Endothelial cell (in vitro differentiated cells): Measurements from ENCODE around the gene CFP. TPM values are rescaled to one million over a fixed set of nuclear protein-coding genes. Genes with fewer than 3 reads are reported as not detected.
"Not testable (repeated sequence)": the region's sequence is repeated elsewhere in the genome, so short reads cannot be mapped to it uniquely, and the experiment has no call there.

ENCODE experiments used
- DNase-seq: peaks from one replicate; pipeline ENCODE4 v3.0.0; 2021; ENCODE audit warnings: low spot score
- H3K27ac Mint-ChIP-seq: one replicate; pipeline ENCODE4 v1.8.0; 2021; ENCODE audit warnings: mixed read lengths, inconsistent platforms; ENCODE audit not compliant: unreplicated experiment
- H3K27me3 Mint-ChIP-seq: one replicate; pipeline ENCODE4 v1.8.0; 2021; ENCODE audit warnings: mild to moderate bottlenecking, moderate library complexity, mixed read lengths, inconsistent platforms; ENCODE audit not compliant: unreplicated experiment
- H3K36me3 Mint-ChIP-seq: one replicate; pipeline ENCODE4 v1.8.0; 2021; ENCODE audit warnings: mild to moderate bottlenecking, low read depth, mixed read lengths, inconsistent platforms; ENCODE audit not compliant: unreplicated experiment
- H3K4me1 Mint-ChIP-seq: one replicate; pipeline ENCODE4 v1.8.0; 2021; ENCODE audit warnings: mild to moderate bottlenecking, mixed read lengths, inconsistent platforms; ENCODE audit not compliant: unreplicated experiment
- H3K4me3 Mint-ChIP-seq: one replicate; pipeline ENCODE4 v1.8.0; 2021; ENCODE audit warnings: mild to moderate bottlenecking, mixed read lengths, inconsistent platforms; ENCODE audit not compliant: unreplicated experiment
- H3K9me3 Mint-ChIP-seq: one replicate; pipeline ENCODE4 v1.8.0; 2021; ENCODE audit warnings: mixed read lengths, inconsistent platforms; ENCODE audit not compliant: unreplicated experiment
- CTCF ChIP-seq: fragments of 200-600 bp; sonication (generic); IDR thresholded peaks from one replicate; pipeline ENCODE4 v1.5.0; 2021; ENCODE audit warnings: antibody characterized with exemption; ENCODE audit not compliant: unreplicated experiment
- long read RNA-seq: library from polyadenylated mRNA; unstranded; transcript quantifications from one replicate; pipeline ENCODE4 v2.0.0, GENCODE V29; 2020; ENCODE audit not compliant: unreplicated experiment
- total RNA-seq: library from RNA; stranded (reverse); fragmentation: NEBNext Ultra II Directional; extraction: Animal tissue kit (Norgen Biotek cat#: 25700); gene quantifications from one replicate; pipeline ENCODE4 v1.2.1, GENCODE V29; 2021; ENCODE audit not compliant: unreplicated experiment

The CFP gene
- total RNA-seq, result 27.5 TPM
- long read RNA-seq, transcript CFP-203 (9 exons, 1,592 nt), result major isoform, 30 of 32 reads
- long read RNA-seq, partial matches to known transcripts, result 0 of 32 reads
- long read RNA-seq, other reads (novel, unspliced or antisense), result 2 of 32 reads

DNA sequence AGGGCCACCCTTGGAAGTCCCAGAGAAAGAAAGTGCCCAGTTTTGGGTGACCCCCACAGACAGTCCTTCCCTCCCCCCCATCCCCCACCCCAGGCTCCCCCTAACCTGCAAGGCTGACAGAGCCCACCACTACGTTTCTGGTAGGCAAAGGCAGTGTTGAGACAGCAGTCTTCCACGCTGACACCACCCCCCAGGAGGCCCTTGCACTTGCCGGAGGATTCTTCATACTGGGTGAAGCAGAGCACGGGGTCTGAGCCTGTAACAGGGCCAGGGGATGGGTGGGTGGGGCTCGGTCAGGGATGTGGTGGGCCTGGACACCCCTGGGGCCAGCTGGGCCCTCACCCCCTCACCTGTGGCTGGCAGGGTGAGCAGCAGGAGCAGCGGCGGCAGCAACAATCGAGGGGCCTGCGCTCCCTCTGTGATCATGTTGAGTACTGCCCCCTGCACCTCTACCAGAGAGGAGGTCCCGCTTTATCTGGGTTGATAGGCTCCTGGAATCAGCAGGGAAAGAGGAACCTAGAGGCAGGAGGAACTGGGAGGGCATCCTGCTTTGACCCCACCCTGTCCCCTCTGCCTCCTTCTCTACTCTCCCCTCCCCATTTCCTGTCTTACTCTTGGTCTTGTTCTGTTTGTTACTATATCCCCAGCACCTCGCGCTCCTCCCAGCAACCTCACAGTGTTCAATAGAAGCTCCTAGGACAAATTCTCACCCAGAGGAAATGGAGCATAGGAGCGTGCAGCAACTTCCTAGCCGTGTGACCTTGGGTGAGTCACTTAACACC, at the start of gene CFP:
CFP (minus strand) TSS at position 512 of the 782 bp plus-strand sequence; CDS start at position 426, 86 bp downstream.
- H3K4me3 Mint-ChIP-seq, result no peak within 1 kb of the TSS
- peaks cover 10% of the 10 kb centered on the region for H3K4me1 Mint-ChIP-seq
- no peaks in the 10 kb centered on the region for H3K9me3 Mint-ChIP-seq
- TF ChIP-seq CTCF, result no peak
- peaks cover 3% of the 10 kb centered on the region for H3K36me3 Mint-ChIP-seq
- peak within 1 kb of the TSS; percentile 36 for H3K27ac Mint-ChIP-seq
- DNase-seq, result no peak
- peaks cover 3% of the 10 kb centered on the region for H3K27me3 Mint-ChIP-seq

DNA sequence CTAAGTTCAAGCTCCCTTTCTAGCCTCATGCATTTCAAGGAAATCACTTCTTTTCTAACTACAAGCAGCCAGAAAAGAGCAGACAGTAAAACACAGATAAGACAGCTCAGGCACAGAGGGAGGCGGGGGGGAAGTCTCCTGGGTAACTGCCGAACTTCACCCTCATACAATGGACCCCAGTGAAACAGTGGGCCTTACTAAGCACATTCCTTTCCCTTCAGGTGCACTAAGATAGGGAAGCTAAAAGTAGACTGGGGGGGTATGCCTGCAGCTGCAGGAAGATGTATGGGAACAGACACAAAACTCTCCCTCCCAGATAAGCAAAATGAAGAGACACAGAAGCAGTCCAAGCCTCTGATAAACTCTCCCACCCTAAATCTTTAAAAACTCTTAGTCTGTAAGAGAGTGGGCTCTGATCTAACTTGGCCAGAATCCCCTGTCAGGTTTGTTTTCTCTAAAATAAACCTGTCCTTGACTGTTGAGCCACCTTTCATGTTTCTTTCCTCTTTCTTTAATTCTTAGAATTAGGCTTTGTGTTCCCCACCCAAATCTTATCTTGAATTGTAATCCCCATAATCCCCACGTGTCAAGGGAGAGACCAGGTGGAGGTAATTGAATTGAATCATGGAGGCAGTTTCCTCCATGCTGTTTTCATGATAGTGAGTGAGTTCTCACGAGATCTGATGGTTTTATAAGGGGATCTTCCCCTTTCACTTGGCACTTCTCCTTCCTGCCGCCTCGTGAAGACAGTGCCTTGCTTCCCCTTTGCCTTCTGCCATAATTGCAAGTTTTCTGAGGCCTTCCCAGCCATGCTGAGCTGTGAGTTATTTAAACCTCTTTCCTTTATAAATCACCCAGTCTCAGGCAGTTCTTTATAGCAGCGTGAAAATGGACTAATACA, 46.5 kb upstream of the CFP start:
- not testable (repeated sequence) for H3K4me1 Mint-ChIP-seq, H3K4me3 Mint-ChIP-seq, H3K27ac Mint-ChIP-seq, H3K36me3 Mint-ChIP-seq, H3K9me3 Mint-ChIP-seq, DNase-seq, H3K27me3 Mint-ChIP-seq

- no peaks in the 10 kb centered on the region for H3K36me3 Mint-ChIP-seq
- no peak overlapping the region for H3K27ac Mint-ChIP-seq
- no peak for DNase-seq
Observed at GRCh38 chrX:47674776-47675175, 45.0 kb upstream of the CFP start.

GRCh38 chrX:47665797-47666196, 36.1 kb upstream of the CFP start:
- not testable (repeated sequence) for H3K4me3 Mint-ChIP-seq, H3K27ac Mint-ChIP-seq, H3K27me3 Mint-ChIP-seq, DNase-seq, H3K36me3 Mint-ChIP-seq, H3K9me3 Mint-ChIP-seq, H3K4me1 Mint-ChIP-seq

More at GRCh38 chrX:47674776-47675175, 45.0 kb upstream of the CFP start:
- H3K4me3 Mint-ChIP-seq, result no peak overlapping the region
- no peak for TF ChIP-seq CTCF
- H3K4me1 Mint-ChIP-seq, result no peaks in the 10 kb centered on the region
- H3K9me3 Mint-ChIP-seq, result no peaks in the 10 kb centered on the region
- peaks cover 1% of the 10 kb centered on the region for H3K27me3 Mint-ChIP-seq

GRCh38 chrX:47664737-47665136, 35.0 kb upstream of the CFP start:
- Mint-ChIP-seq H3K27me3 (no peaks in the 10 kb centered on the region), H3K27ac (no peak overlapping the region), H3K36me3 (no peaks in the 10 kb centered on the region), H3K4me1 (no peaks in the 10 kb centered on the region), H3K4me3 (no peak overlapping the region), H3K9me3 (no peaks in the 10 kb centered on the region)
- no peak for DNase-seq
- TF ChIP-seq CTCF, result no peak
